ENCODE data around the gene CYP4F8. TPM values are rescaled to one million over a fixed set of nuclear protein-coding genes. Genes with fewer than 3 reads are reported as not detected.
A peak's percentile ranks its signal among the peaks of the same experiment; 100 is the strongest.

CYP4F8 gene
- total and polyA plus RNA-seq, 2 donors (not counting 1 experiment from before 2014, with no cell fraction given), result not detected

- Histone ChIP-seq H4K20me1 (ENCODE audit: control insufficient read depth, insufficient read depth, low read length, poor library complexity, severe bottlenecking) (no peaks in the 10 kb centered on the region), H3K4me3 (ENCODE audit: control extremely low read depth in 1 of 5, extremely low read depth in 1 of 5, insufficient read depth in 1 of 5, low read depth in 2 of 5, low read length in 4 of 5) (peak overlapping the region in 1 of 5 experiments; percentile 23), H3K27me3 (replicated peaks in 1 of 4; ENCODE audit: control extremely low read depth in 1 of 4, control insufficient read depth in 3 of 4, insufficient read depth in 4 of 4, low read length in 3 of 4) (peaks cover 0 to 14% (median 4%) of the 10 kb centered on the region in 4 experiments), H3K36me3 (replicated peaks in 1 of 2; ENCODE audit: control extremely low read depth in 1 of 2, control insufficient read depth in 1 of 2, extremely low read depth in 1 of 2, insufficient read depth in 2 of 2, low read length in 1 of 2) (no peaks in the 10 kb centered on the region), H3K9me3 (ENCODE audit: control extremely low read depth in 1 of 3, control insufficient read depth in 2 of 3, insufficient read depth in 1 of 3, low read length in 2 of 3) (no peaks in the 10 kb centered on the region), H3K4me2 (replicated peaks; ENCODE audit: low read depth, low read length, poor library complexity, severe bottlenecking) (peak overlapping the region; percentile 59), H3K79me2 (ENCODE audit: control insufficient read depth, insufficient read depth, low read length) (no peaks in the 10 kb centered on the region), H3K9ac (ENCODE audit: low read length) (peak overlapping the region; percentile 47), H3K4me1 (ENCODE audit: control insufficient read depth in 2 of 2, insufficient read depth in 2 of 2, low read length in 2 of 2) (peaks cover 0 to 7% of the 10 kb centered on the region in 2 donors), H2AFZ (ENCODE audit: insufficient read depth, low read depth, low read length, poor library complexity, severe bottlenecking) (peak overlapping the region; percentile 61), H3K27ac (ENCODE audit: low read length in 2 of 2) (no peak overlapping the region)
- CTCF ChIA-PET, result interaction anchor here (0.5 to 1.2 kb wide), 9 partner anchors 99 to 1000 kb away, joined by 3 to 9 read pairs (median 4); no protein-coding TSS in a partner anchor
- ATAC-seq (ENCODE audit: low read depth), result peak; percentile 86
- no peak for TF ChIP-seq EZH2 (IDR thresholded peaks at IDR 0.05; ENCODE audit: borderline replicate concordance, insufficient read depth, low read depth, low read length, poor library complexity, severe bottlenecking)
- TF ChIP-seq, protein P1, sequence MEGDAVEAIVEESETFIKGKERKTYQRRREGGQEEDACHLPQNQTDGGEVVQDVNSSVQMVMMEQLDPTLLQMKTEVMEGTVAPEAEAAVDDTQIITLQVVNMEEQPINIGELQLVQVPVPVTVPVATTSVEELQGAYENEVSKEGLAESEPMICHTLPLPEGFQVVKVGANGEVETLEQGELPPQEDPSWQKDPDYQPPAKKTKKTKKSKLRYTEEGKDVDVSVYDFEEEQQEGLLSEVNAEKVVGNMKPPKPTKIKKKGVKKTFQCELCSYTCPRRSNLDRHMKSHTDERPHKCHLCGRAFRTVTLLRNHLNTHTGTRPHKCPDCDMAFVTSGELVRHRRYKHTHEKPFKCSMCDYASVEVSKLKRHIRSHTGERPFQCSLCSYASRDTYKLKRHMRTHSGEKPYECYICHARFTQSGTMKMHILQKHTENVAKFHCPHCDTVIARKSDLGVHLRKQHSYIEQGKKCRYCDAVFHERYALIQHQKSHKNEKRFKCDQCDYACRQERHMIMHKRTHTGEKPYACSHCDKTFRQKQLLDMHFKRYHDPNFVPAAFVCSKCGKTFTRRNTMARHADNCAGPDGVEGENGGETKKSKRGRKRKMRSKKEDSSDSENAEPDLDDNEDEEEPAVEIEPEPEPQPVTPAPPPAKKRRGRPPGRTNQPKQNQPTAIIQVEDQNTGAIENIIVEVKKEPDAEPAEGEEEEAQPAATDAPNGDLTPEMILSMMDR (IDR thresholded peaks at IDR 0.05), result peak; percentile 89
- Mint-ChIP-seq H3K27ac (no peak overlapping the region), H3K4me1 (peaks cover 3% of the 10 kb centered on the region), H3K9me3 (ENCODE audit: insufficient read depth) (no peaks in the 10 kb centered on the region), H3K4me3 (no peak overlapping the region), H3K27me3 (peaks cover 13% of the 10 kb centered on the region)
- POLR2A ChIA-PET, result no interaction called here
- WGBS (ENCODE audit: insufficient coverage), result 17% methylated on average over 17 of the region's 25 CpGs
- DNase-seq, result peak; percentile 83
- intact Hi-C loops (cut with micrococcal nuclease), result no loop called here
Observed at GRCh38 chr19:15629003-15629880, 14.2 kb downstream of the CYP4F8 start.

DNA sequence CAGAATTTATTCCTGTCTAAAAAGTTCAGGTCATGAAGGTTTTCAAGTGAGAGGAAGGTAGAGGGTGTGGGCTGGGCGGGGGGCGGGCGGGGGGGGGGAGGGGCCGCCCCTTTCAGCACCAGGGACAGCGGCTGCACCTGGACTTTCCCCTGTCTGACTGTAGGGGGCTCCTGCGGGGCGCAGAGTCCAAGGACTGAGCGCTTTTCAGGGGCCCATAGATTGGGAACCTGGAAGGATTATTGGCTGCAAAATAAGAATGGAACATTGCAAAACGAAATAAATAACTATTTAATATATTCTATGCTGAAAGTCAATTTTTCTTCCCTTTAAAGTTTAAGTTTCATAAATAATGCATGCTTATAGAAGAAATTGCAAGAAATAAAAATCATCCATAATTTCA lies 16.8 kb downstream of the CYP4F8 start:
- no peaks in the 10 kb centered on the region for H3K36me3 ChIP-seq (replicated peaks in 1 of 2; ENCODE audit: control extremely low read depth in 1 of 2, control insufficient read depth in 1 of 2, extremely low read depth in 1 of 2, insufficient read depth in 2 of 2, low read length in 1 of 2)
- H4K20me1 ChIP-seq (ENCODE audit: control insufficient read depth, insufficient read depth, low read length, poor library complexity, severe bottlenecking), result no peaks in the 10 kb centered on the region
- ATAC-seq (ENCODE audit: low read depth), result no peak
- Mint-ChIP-seq H3K27me3 (peaks cover 25% of the 10 kb centered on the region), H3K27ac (no peak overlapping the region), H3K4me1 (peaks cover 3% of the 10 kb centered on the region), H3K4me3 (no peak overlapping the region), H3K9me3 (ENCODE audit: insufficient read depth) (no peaks in the 10 kb centered on the region)
- H3K4me2 ChIP-seq (replicated peaks; ENCODE audit: low read depth, low read length, poor library complexity, severe bottlenecking), result no peak overlapping the region
- no peak for TF ChIP-seq EZH2 (IDR thresholded peaks at IDR 0.05; ENCODE audit: borderline replicate concordance, insufficient read depth, low read depth, low read length, poor library complexity, severe bottlenecking)
- TF ChIP-seq, protein P1 (IDR thresholded peaks at IDR 0.05), result peak; percentile 36
- POLR2A ChIA-PET, result no interaction called here
- no CpG with 5 or more reads among the region's 9 CpGs for WGBS (ENCODE audit: insufficient coverage)
- intact Hi-C loops (cut with micrococcal nuclease), result loop anchor here (5.0 kb wide), 1 partner anchor 785 kb away; no protein-coding TSS in a partner anchor
- H3K4me1 ChIP-seq (ENCODE audit: control insufficient read depth in 2 of 2, insufficient read depth in 2 of 2, low read length in 2 of 2), result peaks cover 0 to 7% of the 10 kb centered on the region in 2 donors
- CTCF ChIA-PET, result interaction anchor here (1.0 kb wide), 1 partner anchor 9 kb away, joined by 3 read pairs; no protein-coding TSS in a partner anchor
- no peaks in the 10 kb centered on the region for H3K9me3 ChIP-seq (ENCODE audit: control extremely low read depth in 1 of 3, control insufficient read depth in 2 of 3, insufficient read depth in 1 of 3, low read length in 2 of 3)
- DNase-seq, result peak; percentile 19
- no peak overlapping the region for H3K27ac ChIP-seq (ENCODE audit: low read length in 2 of 2)
- no peaks in the 10 kb centered on the region for H3K79me2 ChIP-seq (ENCODE audit: control insufficient read depth, insufficient read depth, low read length)
- H3K9ac ChIP-seq (ENCODE audit: low read length), result no peak overlapping the region
- H3K4me3 ChIP-seq (ENCODE audit: control extremely low read depth in 1 of 5, extremely low read depth in 1 of 5, insufficient read depth in 1 of 5, low read depth in 2 of 5, low read length in 4 of 5), result no peak overlapping the region
- H3K27me3 ChIP-seq (replicated peaks in 1 of 4; ENCODE audit: control extremely low read depth in 1 of 4, control insufficient read depth in 3 of 4, insufficient read depth in 4 of 4, low read length in 3 of 4), result peaks cover 0 to 17% (median 6%) of the 10 kb centered on the region in 4 experiments
- H2AFZ ChIP-seq (ENCODE audit: insufficient read depth, low read depth, low read length, poor library complexity, severe bottlenecking), result no peak overlapping the region

Data from B cell (primary cell).